ENCODE measurements around the gene ACAT2.
"Not testable (repeated sequence)": the region's sequence is repeated elsewhere in the genome, so short reads cannot be mapped to it uniquely, and the experiment has no call there.

The ACAT2 gene

GRCh38 chr6:159746759-159747158 is 15.1 kb upstream of the ACAT2 start:
- no peak for DNase-seq (ENCODE audit: low read depth in 1 of 2, low spot score in 1 of 2)
- no peak for TF ChIP-seq REST (IDR thresholded peaks at IDR 0.05; ENCODE audit: insufficient replicate concordance, low read depth)
- TF ChIP-seq SPI1 (IDR thresholded peaks at IDR 0.05; ENCODE audit: borderline replicate concordance, low read depth), result no peak
- TF ChIP-seq CTCF (IDR thresholded peaks at IDR 0.05; ENCODE audit: insufficient read depth, low read length), result no peak
- no peak for TF ChIP-seq POLR2AphosphoS5 (IDR thresholded peaks at IDR 0.05; ENCODE audit: low read depth)
- no peak for TF ChIP-seq GABPA (IDR thresholded peaks at IDR 0.05; ENCODE audit: low read depth)
- Histone ChIP-seq H3K4me3 (replicated peaks; ENCODE audit: insufficient read depth, low read length) (no peak overlapping the region), H3K27me3 (ENCODE audit: insufficient read depth, poor library complexity, severe bottlenecking) (no peaks in the 10 kb centered on the region), H3K27ac (replicated peaks) (no peak overlapping the region)

DNA sequence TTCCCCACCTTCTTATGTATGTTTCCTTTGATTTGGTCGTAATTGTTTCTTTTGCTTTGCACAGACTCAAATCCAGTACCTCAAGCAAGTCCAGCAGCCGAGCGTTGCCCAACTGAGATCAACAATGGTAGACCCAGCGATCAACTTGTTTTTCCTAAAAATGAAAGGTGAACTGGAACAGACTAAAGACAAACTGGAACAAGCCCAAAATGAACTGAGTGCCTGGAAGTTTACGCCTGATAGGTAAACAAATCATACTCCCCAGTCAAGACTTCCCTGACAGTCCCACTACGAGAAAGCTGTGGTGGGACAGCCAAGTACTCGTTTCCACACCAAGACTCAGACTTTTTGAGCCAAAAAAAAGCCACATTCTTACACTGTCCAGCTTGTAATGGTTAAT is 13.7 kb upstream of the ACAT2 start:
- not testable (repeated sequence) for H3K4me3 ChIP-seq (replicated peaks; ENCODE audit: insufficient read depth, low read length); DNase-seq (ENCODE audit: low read depth in 1 of 2, low spot score in 1 of 2); H3K27me3 ChIP-seq (ENCODE audit: insufficient read depth, poor library complexity, severe bottlenecking); H3K27ac ChIP-seq (replicated peaks)

GRCh38 chr6:159751448-159751847 is 10.4 kb upstream of the ACAT2 start:
- TF ChIP-seq SPI1 (IDR thresholded peaks at IDR 0.05; ENCODE audit: borderline replicate concordance, low read depth) (no peak), POLR2AphosphoS5 (IDR thresholded peaks at IDR 0.05; ENCODE audit: low read depth) (0 out of 2 replicates have a peak, but pooled peaks have one; percentile 21)
- H3K27ac ChIP-seq (replicated peaks), result no peak overlapping the region
- DNase-seq (ENCODE audit: low read depth in 1 of 2, low spot score in 1 of 2), result no peak
- no peaks in the 10 kb centered on the region for H3K27me3 ChIP-seq (ENCODE audit: insufficient read depth, poor library complexity, severe bottlenecking)
- no peak overlapping the region for H3K4me3 ChIP-seq (replicated peaks; ENCODE audit: insufficient read depth, low read length)

- no peak for TF ChIP-seq SPI1 (IDR thresholded peaks at IDR 0.05; ENCODE audit: borderline replicate concordance, low read depth)
- no peaks in the 10 kb centered on the region for H3K27me3 ChIP-seq (ENCODE audit: insufficient read depth, poor library complexity, severe bottlenecking)
- H3K4me3 ChIP-seq (replicated peaks; ENCODE audit: insufficient read depth, low read length), result no peak overlapping the region
- no peak for DNase-seq (ENCODE audit: low read depth in 1 of 2, low spot score in 1 of 2)
- no peak overlapping the region for H3K27ac ChIP-seq (replicated peaks)
Observed at GRCh38 chr6:159753081-159753872, 8.6 kb upstream of the ACAT2 start.

- no peak for DNase-seq (ENCODE audit: low read depth in 1 of 2, low spot score in 1 of 2)
- TF ChIP-seq SPI1 (IDR thresholded peaks at IDR 0.05; ENCODE audit: borderline replicate concordance, low read depth) (no peak), GABPA (IDR thresholded peaks at IDR 0.05; ENCODE audit: low read depth) (no peak), REST (IDR thresholded peaks at IDR 0.05; ENCODE audit: insufficient replicate concordance, low read depth) (no peak), POLR2AphosphoS5 (IDR thresholded peaks at IDR 0.05; ENCODE audit: low read depth) (no peak), CTCF (IDR thresholded peaks at IDR 0.05; ENCODE audit: insufficient read depth, low read length) (no peak)
- no peak overlapping the region for H3K4me3 ChIP-seq (replicated peaks; ENCODE audit: insufficient read depth, low read length)
- no peak overlapping the region for H3K27ac ChIP-seq (replicated peaks)
- H3K27me3 ChIP-seq (ENCODE audit: insufficient read depth, poor library complexity, severe bottlenecking), result no peaks in the 10 kb centered on the region
Observed at GRCh38 chr6:159754401-159754800, 7.4 kb upstream of the ACAT2 start.
